AG04450 (cell line): ENCODE results near the gene SFI1. TPM values are rescaled to one million over a fixed set of nuclear protein-coding genes. Genes with fewer than 3 reads are reported as not detected.

ENCODE experiments used
- CTCF ChIA-PET: fragments of 300-600, 350-600 bp; formaldehyde crosslinking; extraction: SDS; loops from one replicate; lab custom pipeline; 2022; ENCODE audit warnings: antibody characterized with exemption, inconsistent platforms; lab: Charles Lee
- POLR2A ChIA-PET: fragments of 350-600 bp; formaldehyde crosslinking; extraction: SDS; loops from one replicate; lab custom pipeline; 2021; ENCODE audit warnings: antibody characterized with exemption, inconsistent platforms; lab: Yijun Ruan, JAX
- DNase-seq: peaks from one replicate; pipeline ENCODE4 v3.0.0-alpha.2; 2011; ENCODE audit warnings: low read depth, low spot score
- H3K27ac ChIP-seq: one replicate; pipeline ENCODE4 v1.5.1; 2012; ENCODE audit warnings: low read depth, low read length, control low read depth
- H3K27me3 ChIP-seq: one replicate; pipeline ENCODE4 v1.6.0; 2012; ENCODE audit warnings: low read length; ENCODE audit not compliant: control insufficient read depth, insufficient read depth
- H3K4me3 ChIP-seq: 2 replicates; pipeline ENCODE4 v1.5.1; 2011; ENCODE audit warnings: mild to moderate bottlenecking, low read depth, low read length, control low read depth
- H3K9me3 ChIP-seq: 2 replicates; pipeline ENCODE4 v1.5.1; 2012; ENCODE audit warnings: low read length; ENCODE audit not compliant: control insufficient read depth, insufficient read depth
- CTCF ChIP-seq: IDR thresholded peaks from 2 replicates; pipeline ENCODE4 v1.5.1; 2011; ENCODE audit warnings: low read depth, low read length, control low read depth, inconsistent platforms
- polyA plus RNA-seq: library from polyadenylated mRNA; depleted of rRNA; stranded (reverse); fragments of >200 nt; gene quantifications from 2 replicates; pipeline ENCODE4 v1.2.3, GENCODE V29; 2011

Gene SFI1
- polyA plus RNA-seq, 1 experiment: 4.1 TPM

- H3K27ac ChIP-seq: no peak overlapping the region
- H3K27me3 ChIP-seq: no peaks in the 10 kb centered on the region
- POLR2A ChIA-PET: interaction anchor here (0.7 kb wide), 1 partner anchor 1931 kb away, joined by 6 read pairs; no protein-coding TSS in a partner anchor
- H3K4me3 ChIP-seq: no peak overlapping the region
- peak; percentile 1 for DNase-seq
- TF ChIP-seq CTCF: peak; percentile 63
- CTCF ChIA-PET: interaction anchor here (0.5 to 1.7 kb wide), 23 partner anchors 8 to 519 kb away, joined by 3 to 10 read pairs (median 4); no protein-coding TSS in a partner anchor
- H3K9me3 ChIP-seq: no peaks in the 10 kb centered on the region
These were observed 44.4 kb upstream of the SFI1 start for GRCh38 chr22:31451709-31452571.

DNA sequence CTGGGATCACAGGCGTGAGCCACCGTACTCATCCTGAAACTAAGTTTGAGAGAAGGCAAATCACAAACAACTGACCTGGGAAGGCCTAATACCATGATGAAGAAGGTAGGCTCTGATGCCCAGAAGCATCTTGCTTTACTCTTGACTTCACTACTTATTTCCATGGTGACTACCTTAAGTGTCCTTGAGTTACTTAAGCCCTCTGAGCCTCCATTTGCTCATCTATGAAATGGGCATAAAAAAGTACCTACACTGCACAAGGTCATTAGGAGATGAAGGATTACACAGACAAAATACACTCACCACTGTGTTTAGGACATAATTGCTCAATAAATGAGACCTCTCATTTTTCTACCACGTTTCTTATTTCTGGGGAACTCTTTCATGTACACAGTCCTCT, 34.6 kb upstream of the SFI1 start:
- POLR2A ChIA-PET: no interaction called here
- TF ChIP-seq CTCF: no peak

DNA sequence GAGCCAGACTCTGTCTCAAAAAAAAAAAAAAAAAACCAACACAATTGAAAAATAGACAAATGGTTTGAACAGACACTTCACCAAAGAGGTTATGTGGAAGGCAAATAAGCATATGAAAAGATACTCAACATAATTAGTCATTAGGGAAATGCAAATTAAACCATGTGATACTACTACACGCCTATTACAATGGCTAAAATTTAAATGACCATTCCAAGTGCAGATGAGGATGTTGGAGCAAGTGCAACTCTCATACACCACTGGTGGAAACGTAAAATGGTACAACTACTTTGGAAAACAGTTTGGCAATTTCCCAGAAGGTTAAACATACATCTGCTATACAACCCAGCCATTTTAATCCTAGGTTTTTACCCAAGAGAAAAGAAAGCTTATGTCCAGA, 31.0 kb upstream of the SFI1 start:
- Histone ChIP-seq H3K27me3 (no peaks in the 10 kb centered on the region), H3K4me3 (no peak overlapping the region), H3K27ac (no peak overlapping the region), H3K9me3 (no peaks in the 10 kb centered on the region)
- no peak for DNase-seq
- POLR2A ChIA-PET: no interaction called here
- TF ChIP-seq CTCF: no peak
- CTCF ChIA-PET: interaction anchor here (1.4 kb wide), 1 partner anchor 13 kb away, joined by 4 read pairs; no protein-coding TSS in a partner anchor

More for the DNA sequence above, 34.6 kb upstream of the SFI1 start:
- CTCF ChIA-PET: no interaction called here
- Histone ChIP-seq H3K9me3 (no peaks in the 10 kb centered on the region), H3K4me3 (no peak overlapping the region), H3K27ac (no peak overlapping the region), H3K27me3 (no peaks in the 10 kb centered on the region)
- no peak for DNase-seq

DNA sequence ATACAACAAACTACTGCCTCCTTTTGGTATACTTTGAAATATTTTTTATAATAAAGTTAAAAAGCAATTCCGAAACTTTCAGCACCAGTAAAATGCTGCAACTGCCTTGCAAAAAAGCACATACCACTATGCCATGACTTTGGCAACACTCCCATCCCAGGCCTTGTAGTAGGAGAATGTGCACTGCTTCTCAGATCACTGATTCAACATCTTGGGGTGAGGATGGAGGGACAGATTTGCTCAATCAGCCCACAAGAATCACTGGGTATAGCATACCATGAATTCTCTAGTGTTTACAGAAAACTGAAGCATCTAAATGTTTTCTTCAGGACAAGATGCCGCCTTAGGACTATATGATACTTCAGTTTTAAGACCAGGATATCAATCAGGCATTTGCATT, 21.6 kb upstream of the SFI1 start:
- TF ChIP-seq CTCF: no peak

GRCh38 chr22:31475800-31476199, 20.5 kb upstream of the SFI1 start:
- no peaks in the 10 kb centered on the region for H3K9me3 ChIP-seq
- DNase-seq: no peak
- H3K27ac ChIP-seq: no peak overlapping the region
- no peak overlapping the region for H3K4me3 ChIP-seq
- ChIA-PET POLR2A (no interaction called here), CTCF (no interaction called here)
- TF ChIP-seq CTCF: no peak
- no peaks in the 10 kb centered on the region for H3K27me3 ChIP-seq

More for the DNA sequence above, 21.6 kb upstream of the SFI1 start:
- Histone ChIP-seq H3K9me3 (no peaks in the 10 kb centered on the region), H3K27ac (no peak overlapping the region), H3K4me3 (no peak overlapping the region), H3K27me3 (no peaks in the 10 kb centered on the region)
- ChIA-PET POLR2A (no interaction called here), CTCF (no interaction called here)
- peak; percentile 58 for DNase-seq
